LNCaP clone FGC (cell line): ENCODE results near the gene ZC3HAV1L.
"Not testable (repeated sequence)": the region's sequence is repeated elsewhere in the genome, so short reads cannot be mapped to it uniquely, and the experiment has no call there.

Experiments
- DNase-seq: peaks from one replicate; pipeline ENCODE4 v3.0.0-alpha.2; 2011; ENCODE audit warnings: low read depth
- H3K4me3 ChIP-seq: 2 replicates; pipeline ENCODE4 v1.5.1; 2011; ENCODE audit warnings: mild to moderate bottlenecking, low read depth, low read length, control low read depth
- CTCF ChIP-seq: IDR thresholded peaks from 2 replicates; pipeline ENCODE4 v1.5.1; 2012; ENCODE audit warnings: mild to moderate bottlenecking; ENCODE audit not compliant: control insufficient read depth, insufficient read depth; ENCODE audit errors: extremely low read depth

Gene ZC3HAV1L

GRCh38 chr7:138978541-138979184 lies 57.2 kb downstream of the ZC3HAV1L start:
- no peak overlapping the region for H3K4me3 ChIP-seq
- no peak for DNase-seq
- TF ChIP-seq CTCF, result no peak

GRCh38 chr7:138976161-138976560 lies 59.7 kb downstream of the ZC3HAV1L start:
- H3K4me3 ChIP-seq, DNase-seq: not testable (repeated sequence)
